ENCODE data around the gene NDUFB2. TPM values are rescaled to one million over a fixed set of nuclear protein-coding genes. Genes with fewer than 3 reads are reported as not detected.
A peak's percentile ranks its signal among the peaks of the same experiment; 100 is the strongest.
"Not testable (repeated sequence)": the region's sequence is repeated elsewhere in the genome, so short reads cannot be mapped to it uniquely, and the experiment has no call there.

The NDUFB2 gene
- 227 and 304 TPM in 2 replicates for total RNA-seq (2014; rRNA removed; shearing (Covaris generic))

GRCh38 chr7:140696680-140697446 lies at the start of gene NDUFB2:
Gene NDUFB2, plus strand, starts transcription at chr7:140696708. Its CDS starts 37 bp downstream, at chr7:140696745.
- DNase-seq (ENCODE audit: low spot score): peak; percentile 73

- DNase-seq (ENCODE audit: low spot score): peak; percentile 55
Observed at GRCh38 chr7:140646931-140647647, 49.4 kb upstream of the NDUFB2 start.

GRCh38 chr7:140649556-140650205 lies 46.8 kb upstream of the NDUFB2 start:
- DNase-seq (ENCODE audit: low spot score): peak; percentile 73

- no peak for DNase-seq (ENCODE audit: low spot score)
Observed at GRCh38 chr7:140650367-140650766, 46.1 kb upstream of the NDUFB2 start.

DNA sequence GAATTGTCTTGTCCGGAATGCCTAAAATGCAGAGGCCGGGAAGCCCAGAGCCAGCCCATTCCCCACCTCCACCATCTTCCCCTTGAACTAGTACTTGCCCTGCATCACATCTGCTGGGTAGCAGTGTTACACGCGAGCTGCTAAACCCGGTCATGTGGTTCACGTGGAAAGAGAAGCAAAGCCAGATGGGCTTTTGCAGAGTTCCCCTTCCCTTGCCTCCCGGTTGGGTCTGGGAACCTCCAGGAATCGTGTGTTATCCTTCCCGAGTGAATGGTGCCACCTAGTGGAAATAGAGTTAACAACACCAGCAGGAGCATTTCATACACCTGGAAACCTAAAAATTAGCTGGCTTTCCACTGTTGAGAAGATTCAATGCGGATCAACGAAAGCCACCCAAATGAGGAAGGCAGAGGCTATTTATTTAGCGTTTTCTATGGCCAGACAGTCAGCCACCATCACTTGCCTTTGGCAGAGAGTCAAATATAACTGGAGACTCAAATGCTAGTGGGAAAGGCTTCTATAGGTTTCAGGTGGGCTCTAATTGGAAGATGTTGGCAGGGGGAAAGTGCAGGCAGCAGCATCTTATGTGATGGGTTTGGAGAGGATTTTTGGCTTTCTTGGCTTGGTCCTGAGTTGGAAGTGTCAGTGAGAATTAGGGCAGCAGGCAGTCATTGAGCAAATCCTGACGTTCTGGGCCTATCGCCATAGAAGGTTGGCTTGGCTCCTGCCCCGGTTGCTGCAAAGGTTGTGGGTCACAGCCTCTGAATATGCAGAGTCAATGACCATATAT lies 43.0 kb upstream of the NDUFB2 start:
- peak; percentile 63 for DNase-seq (ENCODE audit: low spot score)

DNA sequence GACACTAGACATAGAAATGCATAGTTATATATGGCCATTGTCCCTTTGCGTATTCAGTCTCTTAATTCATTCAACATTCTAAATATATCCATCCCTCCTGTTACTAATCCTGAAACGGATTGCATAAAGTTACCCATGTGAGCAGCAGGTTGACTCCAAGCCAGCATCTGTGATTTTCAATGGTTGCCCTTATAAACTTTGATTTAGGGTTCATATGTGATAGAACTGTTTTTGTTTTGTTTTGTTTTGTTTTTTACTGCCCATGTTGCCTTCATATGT lies 42.5 kb upstream of the NDUFB2 start:
- no peak for DNase-seq (ENCODE audit: low spot score)

DNA sequence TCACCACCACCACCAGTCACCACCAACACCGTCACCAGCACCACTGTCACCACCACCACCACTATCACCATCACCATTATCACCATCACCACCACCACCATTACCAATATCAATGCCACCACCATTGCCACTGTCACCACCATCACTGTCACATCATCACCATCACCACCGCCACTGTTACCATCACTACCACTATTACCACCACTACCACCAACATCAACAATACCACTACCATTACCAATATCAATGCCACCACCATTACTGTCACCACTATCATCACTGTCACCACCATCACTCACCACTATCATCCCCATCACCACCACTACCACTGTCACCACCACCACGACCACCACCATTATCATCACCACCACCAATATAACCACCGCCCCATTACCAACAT lies 41.8 kb upstream of the NDUFB2 start:
- DNase-seq (ENCODE audit: low spot score): no peak

DNA sequence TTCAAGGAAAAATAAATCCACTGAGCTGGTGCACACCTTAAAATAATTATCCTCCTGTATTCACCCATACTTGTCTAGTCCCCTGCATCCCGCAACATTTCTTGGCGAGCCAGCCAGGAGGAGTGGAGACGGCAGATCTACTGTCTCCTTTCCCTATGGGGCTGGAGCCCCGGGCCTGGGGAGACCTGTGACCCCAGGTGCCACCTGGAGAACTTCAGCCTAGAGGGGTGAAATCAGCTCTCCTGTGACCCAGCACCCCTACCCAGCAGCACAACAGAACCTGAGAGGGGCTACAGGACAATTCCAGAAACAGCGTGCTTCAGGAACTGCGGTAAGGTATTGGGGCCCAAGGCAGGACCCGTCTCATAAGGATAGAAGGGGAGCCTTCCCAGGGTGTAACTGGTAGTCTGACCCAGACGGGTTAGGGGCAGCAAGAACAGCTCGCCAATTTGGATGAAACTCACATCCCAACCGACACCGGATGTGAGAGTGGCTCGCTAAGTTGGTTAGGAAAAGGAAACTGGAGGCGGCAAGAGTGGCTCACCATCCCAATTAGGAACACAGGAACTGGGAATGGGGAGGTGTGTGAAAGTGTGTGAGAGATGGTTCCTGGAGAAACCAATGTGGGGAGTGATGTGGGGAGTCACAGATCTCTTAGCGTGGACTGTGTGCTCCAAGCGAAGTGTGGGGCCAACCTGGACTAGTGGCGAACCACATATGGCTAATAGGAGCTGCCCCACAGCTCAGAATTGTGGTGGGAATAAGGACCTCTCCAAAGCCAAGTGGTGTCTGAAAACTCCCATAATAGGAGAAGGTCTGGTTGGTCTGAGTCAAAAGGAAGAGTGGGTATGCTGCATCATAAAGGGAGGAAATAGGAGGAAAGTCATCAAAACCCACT lies 40.7 kb upstream of the NDUFB2 start:
- DNase-seq (ENCODE audit: low spot score): no peak

GRCh38 chr7:140656548-140657515 lies 39.7 kb upstream of the NDUFB2 start:
- no peak for DNase-seq (ENCODE audit: low spot score)

GRCh38 chr7:140657891-140658290 lies 38.6 kb upstream of the NDUFB2 start:
- no peak for DNase-seq (ENCODE audit: low spot score)

DNA sequence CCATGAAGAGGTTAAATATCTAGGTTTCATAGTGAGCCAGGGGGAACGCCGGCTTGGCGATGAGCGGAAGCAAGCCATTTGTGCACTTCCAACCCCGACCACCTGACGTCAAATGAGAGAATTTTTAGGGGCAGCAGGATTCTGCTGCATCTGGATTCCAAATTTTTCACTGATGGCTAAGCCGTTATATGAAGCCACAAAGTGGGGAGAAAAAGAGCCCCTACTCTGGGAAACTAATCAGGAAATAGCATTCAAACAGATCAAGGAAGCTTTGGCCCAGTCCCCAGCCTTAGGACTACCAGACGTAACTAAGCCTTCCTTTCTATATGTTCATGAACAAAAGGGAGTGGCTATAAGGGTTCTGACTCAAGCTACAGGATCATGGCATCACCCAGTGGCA lies 36.7 kb upstream of the NDUFB2 start:
- DNase-seq (ENCODE audit: low spot score): no peak

DNA sequence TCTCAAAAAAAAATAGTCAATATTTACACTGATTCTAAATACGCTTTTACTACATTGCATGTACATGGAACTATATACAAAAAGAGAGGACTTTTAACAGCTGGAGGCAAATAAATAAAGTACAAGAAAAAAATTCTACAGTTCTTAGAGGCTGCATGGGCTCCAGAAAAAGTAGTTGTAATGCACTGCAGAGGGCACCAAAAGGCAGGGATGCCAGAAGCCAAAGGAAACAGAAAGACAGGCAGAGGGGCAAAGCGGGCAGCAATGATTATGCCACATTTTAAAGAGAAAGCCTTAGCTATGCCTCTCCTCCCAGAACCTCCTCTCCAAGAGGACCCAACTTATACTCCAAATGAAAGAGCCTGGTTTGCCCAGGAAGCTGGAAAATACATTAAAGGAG lies 35.4 kb upstream of the NDUFB2 start:
- DNase-seq (ENCODE audit: low spot score): no peak

DNA sequence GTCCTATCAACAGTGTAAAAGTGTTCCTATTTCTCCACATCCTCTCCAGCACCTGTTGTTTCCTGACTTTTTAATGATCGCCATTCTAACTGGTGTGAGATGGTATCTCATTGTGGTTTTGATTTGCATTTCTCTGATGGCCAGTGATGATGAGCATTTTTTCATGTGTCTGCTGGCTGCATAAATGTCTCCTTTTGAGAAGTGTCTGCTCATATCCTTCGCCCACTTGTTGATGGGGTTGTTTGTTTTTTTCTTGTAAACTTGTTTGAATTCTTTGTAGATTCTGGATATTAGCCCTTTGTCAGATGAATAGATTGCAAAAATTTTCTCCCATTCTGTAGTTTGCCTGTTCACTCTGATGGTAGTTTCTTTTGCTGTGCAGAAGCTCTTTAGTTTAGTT lies 33.6 kb upstream of the NDUFB2 start:
- DNase-seq (ENCODE audit: low spot score): not testable (repeated sequence)

DNA sequence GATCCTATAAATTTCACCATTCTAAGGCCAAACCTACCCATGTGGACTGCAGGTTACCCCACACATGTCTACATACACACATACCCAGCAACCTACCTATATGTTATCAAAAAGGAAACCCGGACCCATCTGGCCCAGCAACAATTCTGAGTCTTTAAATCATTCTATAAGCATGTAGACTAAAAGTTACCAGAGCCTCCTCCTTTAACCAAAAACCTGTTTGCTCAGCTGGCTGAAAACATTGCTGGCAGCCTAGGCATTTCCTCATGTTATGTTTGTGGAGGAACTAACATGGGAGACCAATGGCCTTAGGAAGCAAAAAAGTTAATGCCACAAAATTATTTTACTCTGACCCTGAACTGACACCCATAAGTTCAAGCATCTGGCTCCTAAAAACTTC lies 29.0 kb upstream of the NDUFB2 start:
- no peak for DNase-seq (ENCODE audit: low spot score)

DNA sequence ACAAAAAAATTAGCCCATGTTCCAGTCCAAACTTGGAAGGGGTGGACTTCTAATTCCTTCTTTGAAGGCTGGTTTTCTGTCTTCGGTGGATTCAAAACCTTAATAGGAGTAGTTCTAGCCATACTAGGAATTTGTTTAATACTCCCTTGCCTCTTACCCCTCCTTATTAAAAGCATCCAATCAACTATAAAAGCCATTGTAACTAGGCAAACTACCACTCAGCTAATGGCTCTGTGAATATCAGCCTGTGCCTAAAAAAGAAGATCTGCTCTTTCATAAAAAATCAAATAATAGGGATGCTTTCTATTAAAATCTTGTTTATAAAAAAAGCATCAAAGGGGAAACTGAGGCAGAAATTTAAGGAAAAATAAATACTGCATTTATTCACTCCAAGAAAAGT lies 27.9 kb upstream of the NDUFB2 start:
- no peak for DNase-seq (ENCODE audit: low spot score)

DNA sequence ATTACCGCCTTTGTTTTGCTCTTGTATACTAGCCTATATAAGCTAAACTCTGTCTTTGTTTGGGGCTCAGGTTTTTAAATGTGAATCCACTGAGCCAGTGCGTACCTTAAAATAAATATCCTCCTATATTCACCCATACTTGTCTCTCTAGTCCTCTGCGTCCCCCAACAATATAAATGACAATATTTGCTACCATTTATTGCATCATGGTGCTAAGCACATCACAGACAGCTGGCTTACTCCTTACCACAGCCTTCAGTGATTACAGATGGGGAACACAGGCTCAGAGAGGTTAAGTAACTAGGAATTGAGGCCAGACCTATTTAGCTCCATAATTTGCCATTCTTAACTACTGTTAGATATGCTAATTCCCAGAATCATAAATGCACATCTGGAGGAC lies 27.2 kb upstream of the NDUFB2 start:
- DNase-seq (ENCODE audit: low spot score): no peak

DNA sequence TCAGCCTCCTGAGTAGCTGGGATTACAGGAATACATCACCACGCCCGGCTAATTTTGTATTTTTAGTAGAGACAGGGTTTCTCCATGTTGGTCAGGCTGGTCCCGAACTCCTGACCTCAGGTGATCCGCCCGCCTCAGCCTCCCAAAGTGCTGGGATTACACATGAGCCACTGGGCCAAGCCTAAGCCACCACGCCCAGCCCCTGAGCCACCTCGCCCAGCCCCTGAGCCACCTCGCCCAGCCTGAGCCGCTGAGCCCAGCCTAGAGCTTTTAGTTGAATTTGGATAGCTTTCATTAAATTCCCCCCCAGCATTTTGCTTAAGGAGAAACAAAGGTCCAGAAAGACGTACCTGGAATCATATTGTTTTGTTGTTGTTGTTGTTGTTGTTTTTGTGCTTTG lies 26.6 kb upstream of the NDUFB2 start:
- not testable (repeated sequence) for DNase-seq (ENCODE audit: low spot score)

DNA sequence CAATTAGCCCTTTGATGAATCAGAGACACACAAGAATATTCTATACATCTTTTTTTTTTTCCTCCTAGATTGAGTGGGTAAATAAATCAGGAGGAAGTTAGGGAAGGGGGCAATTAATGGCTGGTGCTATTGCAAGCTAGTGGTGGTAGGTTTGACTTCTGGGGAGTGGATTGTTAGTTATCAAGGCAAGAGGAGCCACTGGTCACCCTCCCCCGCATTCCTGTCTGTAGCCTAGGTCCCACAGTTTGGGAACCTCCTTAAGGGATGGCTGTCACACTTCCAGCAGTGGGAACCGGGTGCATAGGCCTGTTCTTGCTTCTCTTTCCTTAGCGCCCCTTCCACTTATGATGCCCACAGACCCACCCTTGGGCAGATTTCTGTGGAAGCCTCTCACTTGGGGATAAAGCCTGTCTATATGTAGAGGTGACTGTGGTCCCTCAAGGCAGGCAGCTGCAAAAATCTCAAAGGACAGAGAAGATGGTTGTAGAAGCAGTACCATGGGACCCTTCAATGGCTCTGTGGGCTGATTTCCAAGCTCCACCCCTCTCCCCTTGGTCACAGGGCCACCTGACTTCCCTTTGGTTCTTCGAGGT lies 26.1 kb upstream of the NDUFB2 start:
- DNase-seq (ENCODE audit: low spot score): no peak

DNA sequence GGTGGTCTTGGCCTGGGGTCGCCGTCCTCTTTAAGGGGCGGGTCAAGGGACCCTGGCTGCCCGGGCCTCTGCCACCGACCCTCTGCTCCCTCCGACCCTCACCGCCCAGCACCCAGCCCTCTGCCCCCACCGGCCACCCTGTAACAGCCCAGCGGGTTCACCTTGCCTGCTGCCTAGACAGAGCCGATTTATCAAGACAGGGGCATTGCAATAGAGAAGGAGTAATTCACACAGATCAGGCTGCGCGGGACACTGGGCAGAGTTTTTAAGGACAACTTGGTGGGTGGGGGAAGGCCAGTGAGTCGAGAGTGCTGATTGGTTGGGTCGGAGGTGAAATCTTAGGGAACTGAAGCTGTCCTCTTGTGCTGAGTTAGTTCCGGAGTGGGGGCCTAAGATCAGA lies 24.5 kb upstream of the NDUFB2 start:
- no peak for DNase-seq (ENCODE audit: low spot score)

All from A172 (cell line).